ENCODE measurements around the gene EDEM3. TPM values are rescaled to one million over a fixed set of nuclear protein-coding genes. Genes with fewer than 3 reads are reported as not detected.

The EDEM3 gene
- total and polyA plus RNA-seq, 9 donors, result 20.3 to 31.4 (median 25.4) TPM

- no peaks in the 10 kb centered on the region for H3K4me1 ChIP-seq (ENCODE audit: control insufficient read depth, insufficient read depth, low read length)
- no CpG with 5 or more reads among the region's 2 CpGs for WGBS (ENCODE audit: insufficient coverage)
- H3K27me3 ChIP-seq (ENCODE audit: control insufficient read depth, insufficient read depth, low read length), result no peaks in the 10 kb centered on the region
- H3K9me3 ChIP-seq (replicated peaks; ENCODE audit: control insufficient read depth, low read depth, low read length), result no peaks in the 10 kb centered on the region
- DNase-seq, result no peak
- H3K27ac ChIP-seq (ENCODE audit: low read length), result no peak overlapping the region
- no peaks in the 10 kb centered on the region for H3K36me3 ChIP-seq (ENCODE audit: control insufficient read depth, insufficient read depth, low read length)
- no peak overlapping the region for H3K4me3 ChIP-seq (ENCODE audit: low read length)
Measured at GRCh38 chr1:184658055-184658454, 96.6 kb downstream of the EDEM3 start.

GRCh38 chr1:184656221-184656620, 98.4 kb downstream of the EDEM3 start:
- no peak overlapping the region for H3K27ac ChIP-seq (ENCODE audit: low read length)
- H3K4me3 ChIP-seq (ENCODE audit: low read length), result no peak overlapping the region
- no peaks in the 10 kb centered on the region for H3K36me3 ChIP-seq (ENCODE audit: control insufficient read depth, insufficient read depth, low read length)
- no peaks in the 10 kb centered on the region for H3K27me3 ChIP-seq (ENCODE audit: control insufficient read depth, insufficient read depth, low read length)
- no peaks in the 10 kb centered on the region for H3K4me1 ChIP-seq (ENCODE audit: control insufficient read depth, insufficient read depth, low read length)
- DNase-seq, result no peak
- H3K9me3 ChIP-seq (replicated peaks; ENCODE audit: control insufficient read depth, low read depth, low read length), result no peaks in the 10 kb centered on the region
- no CpG with 5 or more reads among the region's 2 CpGs for WGBS (ENCODE audit: insufficient coverage)

GRCh38 chr1:184655185-184655584, 99.5 kb downstream of the EDEM3 start:
- no peaks in the 10 kb centered on the region for H3K27me3 ChIP-seq (ENCODE audit: control insufficient read depth, insufficient read depth, low read length)
- H3K27ac ChIP-seq (ENCODE audit: low read length), result no peak overlapping the region
- H3K36me3 ChIP-seq (ENCODE audit: control insufficient read depth, insufficient read depth, low read length), result no peaks in the 10 kb centered on the region
- H3K4me3 ChIP-seq (ENCODE audit: low read length), result no peak overlapping the region
- peaks cover 2% of the 10 kb centered on the region for H3K4me1 ChIP-seq (ENCODE audit: control insufficient read depth, insufficient read depth, low read length)
- H3K9me3 ChIP-seq (replicated peaks; ENCODE audit: control insufficient read depth, low read depth, low read length), result no peaks in the 10 kb centered on the region
- no peak for DNase-seq

DNA sequence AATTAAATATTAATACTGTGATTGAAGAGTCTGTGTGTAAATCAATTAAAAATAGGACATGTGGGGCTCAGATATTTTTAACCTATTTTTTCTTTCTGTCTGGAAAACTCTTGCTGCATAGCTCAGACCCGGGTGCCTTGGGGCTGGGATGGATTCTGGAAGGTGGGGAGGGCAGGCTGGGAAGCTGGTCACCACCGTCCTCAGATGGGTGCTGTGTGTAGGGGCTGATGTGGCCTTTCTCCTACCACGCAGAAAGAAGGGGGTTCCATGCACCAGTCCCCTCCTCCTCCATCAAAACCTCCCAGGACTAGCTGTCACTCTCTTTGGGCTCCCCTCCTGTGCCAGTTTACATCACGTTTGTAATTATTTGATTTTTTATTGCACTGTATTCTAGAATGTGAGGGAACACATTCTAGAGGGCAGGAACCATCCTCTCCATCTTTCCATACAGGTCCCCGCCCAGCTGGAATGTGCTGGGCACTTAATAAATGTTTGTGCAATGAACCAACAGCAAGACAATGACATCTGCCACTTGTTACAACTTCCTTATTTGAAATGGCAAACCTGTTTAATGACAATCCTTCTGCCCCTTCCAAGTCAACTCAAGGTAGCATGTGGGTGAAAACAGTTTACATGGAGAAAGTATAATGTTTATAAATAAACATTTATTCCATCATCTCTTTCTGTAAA, 104.3 kb downstream of the EDEM3 start:
- DNase-seq, result no peak
- Histone ChIP-seq H3K9me3 (replicated peaks; ENCODE audit: control insufficient read depth, low read depth, low read length) (no peaks in the 10 kb centered on the region), H3K27ac (ENCODE audit: low read length) (no peak overlapping the region), H3K4me1 (ENCODE audit: control insufficient read depth, insufficient read depth, low read length) (peaks cover 9% of the 10 kb centered on the region), H3K36me3 (ENCODE audit: control insufficient read depth, insufficient read depth, low read length) (no peaks in the 10 kb centered on the region), H3K4me3 (ENCODE audit: low read length) (no peak overlapping the region), H3K27me3 (ENCODE audit: control insufficient read depth, insufficient read depth, low read length) (no peaks in the 10 kb centered on the region)
- no CpG with 5 or more reads among the region's 5 CpGs for WGBS (ENCODE audit: insufficient coverage)

GRCh38 chr1:184649451-184649888, 105.2 kb downstream of the EDEM3 start:
- Histone ChIP-seq H3K27me3 (ENCODE audit: control insufficient read depth, insufficient read depth, low read length) (no peaks in the 10 kb centered on the region), H3K27ac (ENCODE audit: low read length) (no peak overlapping the region), H3K4me3 (ENCODE audit: low read length) (no peak overlapping the region), H3K9me3 (replicated peaks; ENCODE audit: control insufficient read depth, low read depth, low read length) (no peaks in the 10 kb centered on the region), H3K36me3 (ENCODE audit: control insufficient read depth, insufficient read depth, low read length) (no peaks in the 10 kb centered on the region), H3K4me1 (ENCODE audit: control insufficient read depth, insufficient read depth, low read length) (peaks cover 9% of the 10 kb centered on the region)
- 80% methylated on average over 5 of the region's 7 CpGs for WGBS (ENCODE audit: insufficient coverage)
- DNase-seq, result no peak

DNA sequence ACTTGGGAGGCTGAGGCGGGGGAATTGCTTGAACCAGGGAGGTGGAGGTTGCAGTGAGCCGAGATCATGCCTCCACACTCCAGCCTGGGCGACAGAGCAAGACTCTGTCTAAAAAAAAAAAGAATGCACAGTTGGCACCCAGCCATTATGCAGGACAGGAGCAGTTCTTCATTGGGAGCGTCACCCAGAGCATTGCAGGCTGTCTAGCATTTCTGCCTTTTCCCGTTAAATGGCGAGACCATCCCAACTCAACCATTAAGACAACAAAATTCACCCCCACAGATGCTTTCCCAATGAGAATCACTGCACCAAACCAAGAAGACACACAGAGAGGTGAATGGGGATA, 105.8 kb downstream of the EDEM3 start:
- Histone ChIP-seq H3K36me3 (ENCODE audit: control insufficient read depth, insufficient read depth, low read length) (no peaks in the 10 kb centered on the region), H3K27me3 (ENCODE audit: control insufficient read depth, insufficient read depth, low read length) (no peaks in the 10 kb centered on the region), H3K4me3 (ENCODE audit: low read length) (no peak overlapping the region), H3K9me3 (replicated peaks; ENCODE audit: control insufficient read depth, low read depth, low read length) (no peaks in the 10 kb centered on the region), H3K27ac (ENCODE audit: low read length) (no peak overlapping the region), H3K4me1 (ENCODE audit: control insufficient read depth, insufficient read depth, low read length) (peaks cover 9% of the 10 kb centered on the region)
- DNase-seq, result no peak
- WGBS (ENCODE audit: insufficient coverage), result 71% methylated on average over 3 of the region's 6 CpGs

DNA sequence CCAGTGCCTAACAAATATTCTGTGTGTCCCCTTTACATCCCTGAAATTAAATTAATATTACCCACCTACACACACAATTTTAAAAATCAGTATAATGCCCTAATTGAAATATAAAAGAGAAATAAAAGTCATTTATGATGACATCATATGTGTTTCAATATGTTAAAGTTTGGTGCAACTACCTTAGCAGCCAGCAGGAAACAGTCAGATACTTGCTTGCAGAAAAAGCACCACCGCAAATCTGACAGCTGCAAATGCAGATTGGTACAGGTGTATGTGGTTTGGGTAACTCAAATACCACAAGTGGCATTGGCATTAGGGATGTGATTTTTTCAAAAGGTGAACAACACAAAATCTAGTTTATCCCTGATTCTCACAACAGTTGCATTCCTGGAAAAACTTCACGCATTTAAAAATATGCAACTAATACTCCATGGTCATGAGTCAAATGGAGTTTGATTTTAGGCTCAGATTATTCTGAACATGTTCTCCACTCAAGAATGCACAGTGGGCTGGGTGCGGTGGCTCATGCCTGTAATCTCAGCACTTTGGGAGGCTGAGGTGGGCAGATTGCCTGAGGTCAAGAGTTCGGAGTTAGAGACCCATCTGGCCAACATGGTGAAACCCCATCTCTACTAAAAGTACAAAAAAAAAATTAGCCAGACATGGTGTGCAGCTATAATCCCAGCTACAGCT, 106.3 kb downstream of the EDEM3 start:
- no peaks in the 10 kb centered on the region for H3K36me3 ChIP-seq (ENCODE audit: control insufficient read depth, insufficient read depth, low read length)
- H3K27ac ChIP-seq (ENCODE audit: low read length), result no peak overlapping the region
- 60% methylated on average over 1 of the region's 4 CpGs for WGBS (ENCODE audit: insufficient coverage)
- no peaks in the 10 kb centered on the region for H3K9me3 ChIP-seq (replicated peaks; ENCODE audit: control insufficient read depth, low read depth, low read length)
- no peak for DNase-seq
- H3K27me3 ChIP-seq (ENCODE audit: control insufficient read depth, insufficient read depth, low read length), result no peaks in the 10 kb centered on the region
- H3K4me3 ChIP-seq (ENCODE audit: low read length), result no peak overlapping the region
- peaks cover 9% of the 10 kb centered on the region for H3K4me1 ChIP-seq (ENCODE audit: control insufficient read depth, insufficient read depth, low read length)

GRCh38 chr1:184647471-184647870, 107.2 kb downstream of the EDEM3 start:
- DNase-seq, result no peak
- 83% methylated on average over 3 of the region's 4 CpGs for WGBS (ENCODE audit: insufficient coverage)
- Histone ChIP-seq H3K4me1 (ENCODE audit: control insufficient read depth, insufficient read depth, low read length) (peaks cover 9% of the 10 kb centered on the region), H3K36me3 (ENCODE audit: control insufficient read depth, insufficient read depth, low read length) (no peaks in the 10 kb centered on the region), H3K27ac (ENCODE audit: low read length) (no peak overlapping the region), H3K9me3 (replicated peaks; ENCODE audit: control insufficient read depth, low read depth, low read length) (no peaks in the 10 kb centered on the region), H3K4me3 (ENCODE audit: low read length) (no peak overlapping the region), H3K27me3 (ENCODE audit: control insufficient read depth, insufficient read depth, low read length) (no peaks in the 10 kb centered on the region)

DNA sequence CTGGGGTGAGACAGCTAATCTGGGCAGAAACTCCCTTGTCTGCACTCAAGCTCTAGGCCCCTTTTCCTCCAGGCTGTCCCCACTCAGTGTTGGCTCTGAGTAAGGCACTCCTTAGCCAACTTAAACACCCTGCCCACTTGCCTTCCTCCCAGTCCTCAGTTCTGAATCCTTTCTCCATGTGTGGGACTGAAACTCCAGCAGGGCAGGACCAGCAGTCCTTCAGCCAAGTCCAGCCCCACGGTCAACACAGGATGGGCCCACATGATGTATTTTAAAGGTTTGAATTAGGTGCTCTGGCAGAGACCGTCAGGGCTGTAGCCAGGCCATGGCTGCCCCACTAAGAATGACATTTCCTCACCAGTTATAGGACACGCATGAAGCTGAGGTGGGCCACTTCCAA, 107.8 kb downstream of the EDEM3 start:
- WGBS (ENCODE audit: insufficient coverage), result 84% methylated on average over 2 of the region's 3 CpGs
- Histone ChIP-seq H3K27me3 (ENCODE audit: control insufficient read depth, insufficient read depth, low read length) (no peaks in the 10 kb centered on the region), H3K36me3 (ENCODE audit: control insufficient read depth, insufficient read depth, low read length) (no peaks in the 10 kb centered on the region), H3K27ac (ENCODE audit: low read length) (no peak overlapping the region), H3K9me3 (replicated peaks; ENCODE audit: control insufficient read depth, low read depth, low read length) (no peaks in the 10 kb centered on the region), H3K4me1 (ENCODE audit: control insufficient read depth, insufficient read depth, low read length) (peaks cover 9% of the 10 kb centered on the region), H3K4me3 (ENCODE audit: low read length) (no peak overlapping the region)
- DNase-seq, result no peak

GRCh38 chr1:184646178-184646701, 108.4 kb downstream of the EDEM3 start:
- no peak for DNase-seq
- Histone ChIP-seq H3K27ac (ENCODE audit: low read length) (no peak overlapping the region), H3K27me3 (ENCODE audit: control insufficient read depth, insufficient read depth, low read length) (no peaks in the 10 kb centered on the region), H3K4me3 (ENCODE audit: low read length) (no peak overlapping the region), H3K36me3 (ENCODE audit: control insufficient read depth, insufficient read depth, low read length) (no peaks in the 10 kb centered on the region), H3K4me1 (ENCODE audit: control insufficient read depth, insufficient read depth, low read length) (peaks cover 9% of the 10 kb centered on the region), H3K9me3 (replicated peaks; ENCODE audit: control insufficient read depth, low read depth, low read length) (no peaks in the 10 kb centered on the region)
- 75% methylated on average over 3 of the region's 3 CpGs for WGBS (ENCODE audit: insufficient coverage)

Measured in muscle of leg (tissue), 11 donors.